Panc1 (cell line): ENCODE measurements around the gene MIF. TPM values are rescaled to one million over a fixed set of nuclear protein-coding genes. Genes with fewer than 3 reads are reported as not detected.

ENCODE experiments used
- ATAC-seq: fragments of 200-7000 bp; cut with Tn5 transposase; 2 replicates; pipeline ENCODE4 v1.9.1; 2020; ENCODE audit warnings: mild to moderate bottlenecking, moderate library complexity
- BruUV-seq: library from RNA; stranded (reverse); fragments of 400-500 nt; replicated peaks from 2 replicates; lab custom pipeline; 2021; lab: Mats Ljungman, UMichigan
- CTCF ChIA-PET: fragments of 300-600 bp; sonication (Branson Sonifier 250); formaldehyde crosslinking; loops from one replicate; lab custom pipeline; 2022; ENCODE audit warnings: antibody characterized with exemption; lab: Charles Lee
- POLR2A ChIA-PET: fragments of 300-600 bp; sonication (Branson Sonifier 250); formaldehyde crosslinking; loops from one replicate; lab custom pipeline; 2022; ENCODE audit warnings: antibody characterized with exemption; lab: Charles Lee
- DNase-seq: peaks from one replicate; pipeline ENCODE4 v3.0.0-alpha.2; 2010; ENCODE audit warnings: low read depth, low spot score
- H3K27ac ChIP-seq: 2 replicates; pipeline ENCODE4 v1.5.1; 2011; ENCODE audit warnings: mild to moderate bottlenecking, low read length, inconsistent platforms
- H3K27me3 ChIP-seq: fragments of 200-500 bp; sonication (Bioruptor generic); 2 replicates; pipeline ENCODE4 v1.6.0; 2014; ENCODE audit warnings: low read length, inconsistent platforms; ENCODE audit not compliant: control insufficient read depth, insufficient read depth
- H3K36me3 ChIP-seq: fragments of 200-500 bp; sonication (Bioruptor generic); 2 replicates; pipeline ENCODE4 v1.5.1; 2014; ENCODE audit warnings: inconsistent platforms, mild to moderate bottlenecking, low read length, moderate library complexity; ENCODE audit not compliant: control insufficient read depth, insufficient read depth
- H3K4me1 ChIP-seq: 2 replicates; pipeline ENCODE4 v1.5.1; 2011; ENCODE audit warnings: inconsistent platforms, mild to moderate bottlenecking, low read length, moderate library complexity; ENCODE audit not compliant: control insufficient read depth, insufficient read depth
- H3K4me3 ChIP-seq, 2 experiments: 2 replicates each; pipeline ENCODE4 v1.5.1; 2011 to 2012; ENCODE audit warnings: low read depth in 2 of 2, low read length in 2 of 2, mild to moderate bottlenecking in 2 of 2, inconsistent platforms in 1 of 2, moderate library complexity in 1 of 2
- H3K9me3 ChIP-seq: fragments of 200-500 bp; sonication (Bioruptor generic); 2 replicates; pipeline ENCODE4 v1.5.1; 2014; ENCODE audit warnings: low read depth, mild to moderate bottlenecking, inconsistent platforms, low read length, moderate library complexity; ENCODE audit not compliant: control insufficient read depth, insufficient read depth
- POLR2AphosphoS5 ChIP-seq: IDR thresholded peaks from 2 replicates; pipeline ENCODE4 v1.6.1; 2012; ENCODE audit warnings: mild to moderate bottlenecking, low read depth, low read length, moderate library complexity
- SIN3A ChIP-seq: IDR thresholded peaks from 2 replicates; pipeline ENCODE4 v1.6.1; 2012; ENCODE audit warnings: low read depth, mild to moderate bottlenecking, low read length, moderate library complexity, borderline replicate concordance; ENCODE audit not compliant: insufficient read depth
- TCF7L2 ChIP-seq: IDR thresholded peaks from 2 replicates; pipeline ENCODE4 v1.6.1; 2011; ENCODE audit warnings: mild to moderate bottlenecking, low read depth, low read length, inconsistent platforms
- in situ Hi-C: cut with HindIII; loops from 2 replicates; pipeline ENCODE4 v1.10.0; 2016; ENCODE audit warnings: low sequenced_read_pairs, low pct_unique_long_range_greater_than_20kb
- intact Hi-C: fragments of 100-400 bp; cut with micrococcal nuclease; formaldehyde crosslinking; loops from one replicate; pipeline ENCODE4 v1.10.0; 2022; ENCODE audit not compliant: unreplicated experiment
- total RNA-seq: library from RNA; stranded (reverse); gene quantifications from one replicate; pipeline ENCODE4 v1.2.1, GENCODE V29; 2021; ENCODE audit not compliant: unreplicated experiment
- TF ChIP-seq, protein P1 (sequence below), 2 experiments: IDR thresholded peaks; 2 replicates each; pipeline ENCODE4 v1.6.1; 2011 to 2012; ENCODE audit warnings: low read depth in 2 of 2, control low read depth in 1 of 2, low read length in 1 of 2, mild to moderate bottlenecking in 1 of 2, moderate library complexity in 1 of 2; ENCODE audit not compliant: insufficient read depth in 1 of 2
- TF ChIP-seq, protein P2 (sequence below): fragments of 450-650 bp; IDR thresholded peaks from 2 replicates; pipeline ENCODE4 v1.5.1; 2017; ENCODE audit warnings: mild to moderate bottlenecking

Gene MIF
- total RNA-seq, 1 experiment from 2014 or later = 936 TPM

DNA sequence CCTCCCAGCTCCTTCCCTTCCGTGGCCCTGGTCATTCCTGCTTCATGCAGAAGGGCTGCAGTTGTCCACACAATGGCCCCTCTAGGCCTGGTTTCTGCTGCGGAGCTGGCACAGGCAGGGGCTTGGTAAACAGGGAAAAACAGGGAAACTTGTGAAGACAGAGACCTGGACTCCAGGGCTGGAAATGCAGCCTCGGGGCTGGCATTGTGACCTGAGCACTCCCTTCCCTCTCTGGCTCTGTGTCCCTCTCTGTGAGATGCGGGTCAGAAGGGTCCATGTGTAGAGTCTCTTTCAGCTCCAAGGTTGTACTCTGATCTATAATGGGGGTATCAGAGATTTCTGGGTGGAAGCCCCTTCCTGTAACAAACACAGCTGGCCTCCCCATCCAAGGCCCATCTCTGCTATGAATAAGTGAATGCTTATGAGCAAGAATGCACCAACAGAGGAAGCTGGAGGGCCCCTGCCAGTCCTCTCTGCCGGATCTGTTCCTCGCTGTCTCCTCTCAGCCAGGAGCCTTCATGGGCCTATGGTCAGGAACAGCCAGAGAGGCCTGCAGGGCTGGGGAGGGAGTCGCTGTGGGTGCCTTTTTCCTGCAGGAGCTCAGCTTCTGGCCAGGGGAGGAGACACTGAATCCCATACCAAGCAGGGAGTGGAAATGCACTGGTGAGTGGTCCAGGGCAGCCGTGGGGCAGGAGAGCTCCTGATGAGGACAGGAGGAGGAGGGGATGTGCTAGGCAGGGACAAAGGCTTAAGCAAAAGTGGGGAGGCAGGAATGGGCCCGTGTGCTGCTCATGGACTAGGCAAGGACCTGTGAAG is 48.7 kb upstream of the MIF start:
- Histone ChIP-seq H3K4me3 (no peak overlapping the region), H3K9me3 (no peaks in the 10 kb centered on the region), H3K36me3 (no peaks in the 10 kb centered on the region), H3K4me1 (no peaks in the 10 kb centered on the region; the same call in none of the 2 replicates), H3K27me3 (no peaks in the 10 kb centered on the region), H3K27ac (no peak overlapping the region)
- ChIA-PET CTCF (interaction anchor here (0.5 kb wide), 1 partner anchor 15 kb away, joined by 3 read pairs; no protein-coding TSS in a partner anchor), POLR2A (no interaction called here)
- BruUV-seq = no TSS peak
- in situ Hi-C loops (no loop called here), intact Hi-C loops (loop anchor here (10.0 kb wide), 2 partner anchors 71 to 221 kb away; partner anchors contain the start of gene MMP11)
- no peak for DNase-seq
- ATAC-seq = no peak
- TF ChIP-seq POLR2AphosphoS5 (no peak), SIN3A (no peak), TCF7L2 (no peak)
- TF ChIP-seq, protein P1, sequence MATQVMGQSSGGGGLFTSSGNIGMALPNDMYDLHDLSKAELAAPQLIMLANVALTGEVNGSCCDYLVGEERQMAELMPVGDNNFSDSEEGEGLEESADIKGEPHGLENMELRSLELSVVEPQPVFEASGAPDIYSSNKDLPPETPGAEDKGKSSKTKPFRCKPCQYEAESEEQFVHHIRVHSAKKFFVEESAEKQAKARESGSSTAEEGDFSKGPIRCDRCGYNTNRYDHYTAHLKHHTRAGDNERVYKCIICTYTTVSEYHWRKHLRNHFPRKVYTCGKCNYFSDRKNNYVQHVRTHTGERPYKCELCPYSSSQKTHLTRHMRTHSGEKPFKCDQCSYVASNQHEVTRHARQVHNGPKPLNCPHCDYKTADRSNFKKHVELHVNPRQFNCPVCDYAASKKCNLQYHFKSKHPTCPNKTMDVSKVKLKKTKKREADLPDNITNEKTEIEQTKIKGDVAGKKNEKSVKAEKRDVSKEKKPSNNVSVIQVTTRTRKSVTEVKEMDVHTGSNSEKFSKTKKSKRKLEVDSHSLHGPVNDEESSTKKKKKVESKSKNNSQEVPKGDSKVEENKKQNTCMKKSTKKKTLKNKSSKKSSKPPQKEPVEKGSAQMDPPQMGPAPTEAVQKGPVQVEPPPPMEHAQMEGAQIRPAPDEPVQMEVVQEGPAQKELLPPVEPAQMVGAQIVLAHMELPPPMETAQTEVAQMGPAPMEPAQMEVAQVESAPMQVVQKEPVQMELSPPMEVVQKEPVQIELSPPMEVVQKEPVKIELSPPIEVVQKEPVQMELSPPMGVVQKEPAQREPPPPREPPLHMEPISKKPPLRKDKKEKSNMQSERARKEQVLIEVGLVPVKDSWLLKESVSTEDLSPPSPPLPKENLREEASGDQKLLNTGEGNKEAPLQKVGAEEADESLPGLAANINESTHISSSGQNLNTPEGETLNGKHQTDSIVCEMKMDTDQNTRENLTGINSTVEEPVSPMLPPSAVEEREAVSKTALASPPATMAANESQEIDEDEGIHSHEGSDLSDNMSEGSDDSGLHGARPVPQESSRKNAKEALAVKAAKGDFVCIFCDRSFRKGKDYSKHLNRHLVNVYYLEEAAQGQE (IDR thresholded peaks at IDR 0.05; ENCODE audit: insufficient read depth in 1 of 2, low read depth in 2 of 2, low read length in 1 of 2) = no peak
- TF ChIP-seq, protein P2, sequence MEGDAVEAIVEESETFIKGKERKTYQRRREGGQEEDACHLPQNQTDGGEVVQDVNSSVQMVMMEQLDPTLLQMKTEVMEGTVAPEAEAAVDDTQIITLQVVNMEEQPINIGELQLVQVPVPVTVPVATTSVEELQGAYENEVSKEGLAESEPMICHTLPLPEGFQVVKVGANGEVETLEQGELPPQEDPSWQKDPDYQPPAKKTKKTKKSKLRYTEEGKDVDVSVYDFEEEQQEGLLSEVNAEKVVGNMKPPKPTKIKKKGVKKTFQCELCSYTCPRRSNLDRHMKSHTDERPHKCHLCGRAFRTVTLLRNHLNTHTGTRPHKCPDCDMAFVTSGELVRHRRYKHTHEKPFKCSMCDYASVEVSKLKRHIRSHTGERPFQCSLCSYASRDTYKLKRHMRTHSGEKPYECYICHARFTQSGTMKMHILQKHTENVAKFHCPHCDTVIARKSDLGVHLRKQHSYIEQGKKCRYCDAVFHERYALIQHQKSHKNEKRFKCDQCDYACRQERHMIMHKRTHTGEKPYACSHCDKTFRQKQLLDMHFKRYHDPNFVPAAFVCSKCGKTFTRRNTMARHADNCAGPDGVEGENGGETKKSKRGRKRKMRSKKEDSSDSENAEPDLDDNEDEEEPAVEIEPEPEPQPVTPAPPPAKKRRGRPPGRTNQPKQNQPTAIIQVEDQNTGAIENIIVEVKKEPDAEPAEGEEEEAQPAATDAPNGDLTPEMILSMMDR = no peak

DNA sequence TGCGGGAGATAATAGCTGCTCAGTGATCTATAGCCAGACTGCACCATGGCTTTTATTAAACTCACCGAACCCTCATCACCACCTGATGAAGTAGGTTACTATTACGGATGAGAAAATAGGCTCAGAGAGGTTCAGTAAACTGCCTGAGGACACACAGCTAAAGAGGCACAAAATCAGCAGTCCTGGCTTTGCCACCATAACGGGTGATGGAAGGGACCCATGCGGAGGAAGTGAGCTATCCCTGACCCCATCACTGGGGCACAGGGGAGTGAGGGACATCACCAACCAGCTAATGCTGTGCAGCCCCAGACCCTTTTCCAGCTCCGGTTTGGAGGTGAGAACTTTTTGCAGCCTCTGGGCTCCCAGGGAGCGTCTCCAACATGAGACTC is 48.1 kb upstream of the MIF start:
- DNase-seq (no peak), ATAC-seq (no peak)
- no peaks in the 10 kb centered on the region for H3K9me3 ChIP-seq
- intact Hi-C loops = loop anchor here (10.0 kb wide), 2 partner anchors 71 to 221 kb away; partner anchors contain the start of gene MMP11
- ChIA-PET POLR2A (no interaction called here), CTCF (interaction anchor here (0.5 kb wide), 1 partner anchor 14 kb away, joined by 3 read pairs; no protein-coding TSS in a partner anchor)
- no peak overlapping the region for H3K4me3 ChIP-seq
- no peaks in the 10 kb centered on the region for H3K36me3 ChIP-seq
- no peaks in the 10 kb centered on the region for H3K27me3 ChIP-seq
- no peaks in the 10 kb centered on the region; the same call in none of the 2 replicates for H3K4me1 ChIP-seq
- TF ChIP-seq SIN3A = no peak
- no peak overlapping the region for H3K27ac ChIP-seq
- in situ Hi-C loops = no loop called here
- no TSS peak for BruUV-seq
